Mammary epithelial cell (primary cell): Measurements from ENCODE around the gene OR2AE1.

ENCODE experiments used
- EZH2 ChIP-seq: IDR thresholded peaks from 2 replicates; pipeline ENCODE4 v1.6.1; 2012; ENCODE audit warnings: low read length, inconsistent platforms, borderline replicate concordance
- TF ChIP-seq, protein P1 (sequence below), 2 donors: IDR thresholded peaks in 1 of 2; conservative IDR thresholded peaks in 1 of 2; 2 replicates each; pipeline ENCODE4 v1.5.1; 2011 to 2012; ENCODE audit warnings: inconsistent platforms in 2 of 2, low read length in 2 of 2, mild to moderate bottlenecking in 2 of 2, control low read depth in 1 of 2, low read depth in 1 of 2; ENCODE audit not compliant: insufficient read depth in 1 of 2; ENCODE audit errors: extremely low read depth in 1 of 2

DNA sequence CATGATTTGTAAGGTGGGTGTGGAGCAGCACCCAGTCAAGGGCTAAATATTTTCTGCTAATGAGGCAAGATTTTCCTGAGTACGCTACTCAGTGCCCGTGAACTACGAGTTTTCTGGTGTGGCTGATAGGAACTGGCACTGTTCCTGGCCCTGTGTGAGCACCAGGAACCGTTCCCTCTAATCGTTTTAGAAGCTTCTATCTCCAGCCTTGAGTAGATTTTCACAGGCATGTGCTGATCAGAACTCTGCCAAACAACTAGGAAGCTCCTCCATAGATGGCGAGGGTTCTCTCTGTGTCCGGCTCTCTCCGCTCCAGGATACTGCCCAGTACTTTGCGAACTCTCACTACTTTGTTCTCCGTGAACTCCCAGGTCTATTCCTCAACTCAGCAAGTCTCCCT, 24.7 kb upstream of the OR2AE1 start:
- TF ChIP-seq, protein P1, sequence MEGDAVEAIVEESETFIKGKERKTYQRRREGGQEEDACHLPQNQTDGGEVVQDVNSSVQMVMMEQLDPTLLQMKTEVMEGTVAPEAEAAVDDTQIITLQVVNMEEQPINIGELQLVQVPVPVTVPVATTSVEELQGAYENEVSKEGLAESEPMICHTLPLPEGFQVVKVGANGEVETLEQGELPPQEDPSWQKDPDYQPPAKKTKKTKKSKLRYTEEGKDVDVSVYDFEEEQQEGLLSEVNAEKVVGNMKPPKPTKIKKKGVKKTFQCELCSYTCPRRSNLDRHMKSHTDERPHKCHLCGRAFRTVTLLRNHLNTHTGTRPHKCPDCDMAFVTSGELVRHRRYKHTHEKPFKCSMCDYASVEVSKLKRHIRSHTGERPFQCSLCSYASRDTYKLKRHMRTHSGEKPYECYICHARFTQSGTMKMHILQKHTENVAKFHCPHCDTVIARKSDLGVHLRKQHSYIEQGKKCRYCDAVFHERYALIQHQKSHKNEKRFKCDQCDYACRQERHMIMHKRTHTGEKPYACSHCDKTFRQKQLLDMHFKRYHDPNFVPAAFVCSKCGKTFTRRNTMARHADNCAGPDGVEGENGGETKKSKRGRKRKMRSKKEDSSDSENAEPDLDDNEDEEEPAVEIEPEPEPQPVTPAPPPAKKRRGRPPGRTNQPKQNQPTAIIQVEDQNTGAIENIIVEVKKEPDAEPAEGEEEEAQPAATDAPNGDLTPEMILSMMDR (conservative IDR thresholded peaks at IDR 0.05 in 1 of 2, IDR thresholded peaks at IDR 0.05 in 1 of 2; ENCODE audit: extremely low read depth in 1 of 2, insufficient read depth in 1 of 2, low read depth in 1 of 2, low read length in 2 of 2) = no peak
- TF ChIP-seq EZH2 = no peak
